Hematopoietic multipotent progenitor cell treated with erythropoietin and hydrocortisone succinate and interleukin-3 and kit ligand, for 15 days (in vitro differentiated cells): ENCODE results near the gene WNT6.

ENCODE experiments used
- DNase-seq: peaks from one replicate; pipeline ENCODE4 v3.0.0-alpha.2; 2015; ENCODE audit warnings: low spot score

WNT6 gene

DNA sequence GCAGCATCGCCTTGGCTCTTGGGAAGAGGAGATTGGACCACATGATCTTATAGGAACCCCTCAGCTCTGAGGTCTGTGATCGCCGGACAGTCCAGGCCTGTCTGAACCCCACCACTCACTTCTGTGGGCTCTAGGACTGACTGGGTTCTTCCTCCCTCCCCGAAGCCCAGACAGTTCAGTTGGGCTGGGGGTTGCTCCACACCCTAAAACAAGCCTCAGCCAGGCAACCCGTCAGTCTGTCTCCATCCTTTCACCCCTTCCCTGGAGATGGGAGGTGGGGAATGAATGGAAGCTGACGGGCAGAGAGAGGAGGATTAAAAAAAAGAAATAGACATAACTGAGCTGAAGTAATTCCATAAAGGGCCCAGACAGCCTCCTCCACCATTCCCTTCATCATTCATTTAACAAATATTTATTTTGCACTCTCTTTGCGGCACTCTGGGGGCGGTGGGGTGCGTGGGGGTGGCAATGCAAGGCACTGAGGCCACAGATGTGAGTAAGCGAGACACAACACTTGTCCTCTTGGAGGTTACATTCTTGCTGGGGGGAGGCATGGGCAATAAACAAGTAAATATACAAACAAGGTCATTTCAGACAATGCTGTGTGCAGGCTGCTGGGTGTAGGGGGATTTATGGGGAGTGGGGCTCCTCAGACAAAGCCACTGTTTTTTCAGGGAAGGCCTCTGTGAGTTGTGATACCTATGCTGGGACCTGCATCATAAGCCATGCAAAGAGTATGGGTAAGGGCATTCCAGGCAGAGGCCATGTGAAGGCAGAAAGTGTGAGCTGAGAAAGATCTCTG is 33.9 kb downstream of the WNT6 start:
- no peak for DNase-seq

DNA sequence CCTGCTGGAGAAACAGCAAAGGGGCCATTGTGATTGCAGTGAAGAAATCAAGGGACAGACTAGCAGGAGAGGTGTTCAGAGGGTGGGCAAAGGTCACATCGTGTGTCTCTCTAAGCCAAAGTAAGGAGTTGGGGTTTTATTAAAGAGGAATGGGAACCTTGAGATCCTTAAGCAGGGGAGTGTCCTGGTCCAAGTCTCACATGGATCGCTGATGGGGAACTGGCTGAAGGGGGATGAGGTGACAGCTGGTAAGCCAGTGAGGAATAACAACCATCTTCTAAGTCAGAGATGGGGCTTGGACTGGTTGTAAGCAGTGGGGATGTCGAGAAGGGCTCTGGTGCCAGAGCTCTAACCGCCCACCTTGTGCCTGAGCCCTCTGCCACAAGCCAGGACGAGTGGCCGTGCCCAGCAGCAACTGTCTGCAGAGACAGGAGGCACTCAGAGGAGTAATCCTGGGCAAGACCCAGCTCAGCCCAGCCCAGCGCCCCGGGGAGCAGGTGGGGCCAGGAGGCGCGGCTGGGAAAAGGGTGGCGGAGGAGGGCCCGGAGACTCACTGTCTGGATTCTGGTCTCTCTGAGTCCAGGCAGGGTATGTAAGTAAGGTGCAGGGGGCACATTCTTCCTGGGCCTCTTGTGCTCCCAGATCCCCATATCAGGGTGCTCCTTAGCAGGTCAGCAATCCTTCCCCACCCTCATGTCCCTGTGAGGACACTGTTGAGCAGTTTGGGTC is 34.7 kb downstream of the WNT6 start:
- DNase-seq = no peak

DNA sequence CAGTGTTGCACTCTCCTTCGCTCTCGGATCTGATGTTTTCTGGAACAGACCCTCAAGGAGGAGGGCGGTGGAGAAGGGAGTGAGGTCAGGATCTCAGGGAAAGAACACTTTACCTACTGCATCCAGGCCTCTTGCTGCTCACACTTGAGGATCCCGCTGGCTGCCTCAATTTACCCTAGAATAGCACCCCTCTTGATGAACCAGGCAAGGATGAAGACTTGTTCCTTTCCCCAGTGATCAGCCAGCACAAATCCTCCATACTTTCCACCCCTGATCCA is 35.2 kb downstream of the WNT6 start:
- no peak for DNase-seq

DNA sequence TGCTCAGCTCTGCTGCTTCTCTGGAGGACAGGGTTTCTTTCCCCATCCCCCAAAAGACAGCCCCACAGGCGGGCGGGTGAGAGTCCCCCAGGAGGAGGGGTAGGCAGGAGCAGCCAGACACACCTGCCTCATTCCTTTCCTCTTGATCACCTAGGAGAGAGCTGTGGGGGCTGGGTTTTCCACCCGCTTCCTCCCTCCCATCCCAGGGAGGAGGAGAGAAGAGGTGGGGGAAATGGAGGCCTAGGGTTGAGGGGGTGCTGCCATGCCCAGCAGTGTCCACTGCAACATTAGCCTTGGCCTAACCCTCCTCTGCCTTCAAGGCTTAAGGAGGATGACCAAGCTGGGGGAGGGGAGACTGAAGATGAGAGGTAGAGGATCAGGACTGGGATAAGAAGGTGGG is 35.7 kb downstream of the WNT6 start:
- DNase-seq = no peak

DNA sequence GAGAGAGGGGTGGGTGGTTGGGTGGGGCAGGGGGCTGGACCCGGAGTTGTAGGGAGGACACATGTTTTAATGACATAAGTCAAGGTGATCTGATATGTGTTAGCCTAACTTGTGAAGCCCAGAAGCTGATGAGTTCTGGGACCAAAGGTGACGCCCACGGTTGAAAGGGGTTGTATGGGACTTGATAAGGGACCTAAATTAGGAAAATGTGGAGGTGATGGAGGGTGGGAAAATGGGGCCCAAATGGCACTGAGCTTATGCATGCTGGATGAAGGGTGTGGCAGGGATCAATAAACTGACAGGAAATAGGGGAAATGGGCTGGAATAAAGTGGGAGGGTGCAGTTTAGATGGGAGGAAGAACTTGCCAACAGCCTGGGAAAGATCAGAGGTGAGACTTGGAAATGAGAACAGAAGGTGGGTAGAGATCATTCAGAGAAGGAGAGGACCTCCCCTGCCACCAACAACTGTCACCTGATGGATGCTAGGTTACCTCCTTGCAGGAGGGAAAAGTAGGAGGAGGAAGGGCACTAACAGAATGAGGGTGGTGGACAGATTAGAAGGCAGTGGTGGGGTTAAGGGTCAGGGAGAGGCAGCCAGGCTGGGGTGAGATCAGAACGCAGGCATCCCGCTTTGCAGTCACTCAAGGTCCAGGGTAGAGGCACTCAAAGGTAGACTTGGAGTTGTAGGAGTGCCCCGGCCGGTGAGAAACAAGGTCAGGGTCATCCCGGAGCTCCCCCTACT is 36.3 kb downstream of the WNT6 start:
- no peak for DNase-seq

DNA sequence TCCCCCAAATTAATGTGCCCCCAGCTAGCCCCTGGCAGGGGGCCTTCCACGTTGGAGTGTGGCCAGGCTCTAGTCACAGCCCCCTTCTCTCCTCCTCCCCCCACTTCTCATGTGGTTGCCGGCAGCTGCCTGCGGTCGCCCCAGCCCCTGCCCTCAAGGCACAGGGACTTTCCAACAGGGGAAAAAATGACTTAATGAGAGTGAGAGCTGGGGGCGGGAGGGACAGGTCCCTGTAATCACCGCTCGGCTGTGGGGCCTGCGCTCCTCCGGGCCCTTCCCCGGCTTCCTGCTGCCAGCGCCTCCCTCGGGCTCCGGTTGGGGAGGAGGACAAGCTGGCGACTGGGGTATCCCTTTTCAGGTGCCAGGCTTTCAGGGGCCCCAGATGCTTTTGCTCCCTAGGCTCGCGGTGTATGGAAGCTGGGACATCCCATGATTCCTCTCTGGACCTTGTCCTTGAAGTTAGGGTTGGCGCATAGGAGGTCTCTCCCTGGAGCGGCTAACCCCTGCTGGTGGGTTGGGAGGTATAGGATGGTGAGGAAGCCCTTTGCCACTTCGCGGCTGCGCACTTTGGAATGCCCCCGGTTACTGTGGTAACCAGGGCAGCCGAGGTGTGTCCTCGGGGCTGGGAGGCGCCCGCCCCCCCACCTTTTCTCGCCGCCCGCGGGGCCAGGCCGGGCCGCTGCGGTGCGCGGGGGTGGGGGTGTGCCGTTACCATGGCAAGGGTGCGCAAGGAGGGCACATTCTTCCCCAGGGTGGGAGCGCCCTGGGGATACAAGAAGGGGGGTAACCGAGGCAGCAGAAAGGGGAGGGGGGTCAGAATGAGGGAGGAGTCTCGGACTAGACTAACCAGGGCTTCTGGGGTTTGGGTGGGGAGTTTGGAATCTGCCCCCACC is 37.1 kb downstream of the WNT6 start:
- DNase-seq = no peak

DNA sequence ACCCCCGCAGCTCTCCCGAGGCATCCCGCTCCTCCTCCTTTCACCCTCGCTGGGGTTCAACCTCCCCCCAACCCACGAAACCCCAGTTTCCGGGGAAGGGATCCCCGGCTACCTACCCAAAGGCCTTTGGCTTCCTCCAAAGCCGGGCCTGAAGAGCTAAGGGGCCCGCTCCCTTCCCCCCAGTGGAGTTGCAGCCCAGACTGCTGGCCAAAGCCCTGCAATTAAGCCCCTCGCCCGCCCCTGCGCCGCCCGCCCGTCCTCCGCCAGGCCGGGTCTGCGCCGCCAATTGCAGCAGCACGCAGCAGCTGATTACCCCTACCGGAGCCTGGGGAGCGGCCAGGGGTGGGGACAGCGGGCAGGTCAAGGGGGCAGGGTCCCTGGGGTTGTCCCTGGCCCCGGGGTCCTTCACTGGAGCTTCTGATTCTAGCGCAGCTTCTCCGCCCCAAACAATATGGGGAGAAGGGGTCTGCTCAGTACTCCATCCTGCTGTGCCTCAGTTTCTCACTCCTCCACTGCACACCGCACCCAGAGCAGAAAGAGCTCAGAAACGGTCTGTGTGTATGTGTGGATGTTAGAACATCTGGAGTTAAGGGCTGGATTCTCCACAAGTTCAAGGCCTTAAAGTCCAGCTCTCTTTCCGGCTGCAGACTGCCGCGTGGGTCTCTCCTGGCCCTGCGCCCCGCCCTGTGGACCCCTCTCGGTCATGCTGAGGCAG is 37.9 kb downstream of the WNT6 start:
- DNase-seq = no peak

DNA sequence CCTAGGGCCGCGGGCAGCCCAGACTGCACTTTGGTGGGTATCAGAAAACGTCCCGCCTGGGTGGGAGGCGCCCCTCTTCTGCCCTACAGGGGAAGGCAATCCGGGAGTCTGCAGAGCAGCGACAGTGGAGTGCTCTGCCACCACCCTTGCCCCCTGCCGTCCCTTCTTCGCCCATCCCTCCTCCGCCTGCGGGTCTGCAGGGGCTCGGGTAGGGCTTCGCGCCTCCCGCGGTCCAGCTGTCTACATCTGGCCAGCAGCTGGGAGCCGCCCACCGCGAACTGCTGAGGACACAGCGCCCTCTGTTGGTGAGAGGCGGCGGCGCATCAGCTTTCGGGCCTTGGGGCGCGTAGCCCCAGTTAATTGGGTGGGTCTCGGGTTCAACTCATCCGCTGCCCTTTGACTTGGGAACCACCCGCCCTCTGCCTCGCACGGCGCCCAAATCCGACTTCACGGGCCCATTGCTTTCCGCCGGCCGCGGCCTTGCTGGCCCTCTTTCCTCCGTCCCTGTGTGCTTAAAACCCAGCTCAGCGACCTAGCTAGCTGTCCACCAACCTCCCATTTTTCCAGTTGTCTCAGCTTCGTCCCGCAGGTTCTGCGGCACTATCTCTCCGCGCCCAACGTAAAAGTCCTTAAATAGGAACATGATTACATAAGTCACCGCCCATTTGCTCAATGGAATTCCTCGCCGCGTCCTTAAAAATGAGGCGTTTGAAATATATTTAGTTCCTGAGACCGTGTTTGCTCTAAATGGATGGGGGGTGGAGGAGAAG is 38.7 kb downstream of the WNT6 start:
- DNase-seq = peak; percentile 69

DNA sequence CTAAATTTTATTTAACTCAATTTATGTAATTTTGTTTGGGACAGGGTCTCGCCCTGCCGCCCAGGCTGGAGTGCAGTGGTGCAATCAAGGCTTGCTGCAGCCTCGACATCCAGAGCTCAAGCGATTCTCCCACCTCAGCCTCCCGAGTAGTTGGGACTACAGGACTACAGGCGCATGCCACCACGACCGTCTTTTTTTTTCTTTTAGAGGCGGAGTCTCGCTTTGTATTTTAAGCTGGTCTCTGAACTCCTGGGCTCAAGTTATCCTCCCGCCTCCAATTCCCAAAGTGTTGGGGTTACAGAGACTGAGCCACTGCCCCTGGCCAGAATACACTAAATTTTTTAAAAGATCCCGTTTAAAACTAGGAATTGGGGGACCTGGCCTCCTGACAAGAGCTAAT is 39.5 kb downstream of the WNT6 start:
- DNase-seq = no peak

DNA sequence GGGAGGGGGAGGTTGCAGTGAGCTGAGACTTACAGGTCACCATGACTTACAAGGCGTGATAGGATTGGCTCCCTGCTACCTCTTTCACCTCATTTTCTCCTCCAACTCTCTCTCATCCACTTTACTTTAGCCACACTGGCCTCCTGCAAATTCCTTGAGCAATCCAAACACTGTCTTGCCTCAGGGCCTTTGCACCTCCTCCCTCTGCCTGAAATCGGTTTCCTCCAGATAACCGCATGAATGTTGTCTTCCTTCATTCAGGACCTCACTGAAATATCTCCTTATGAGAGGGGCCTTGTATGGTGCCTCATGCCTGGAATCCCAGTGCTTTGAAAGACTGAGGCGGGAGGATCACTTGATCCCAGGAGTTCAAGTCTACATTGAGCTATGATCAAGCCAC is 42.8 kb downstream of the WNT6 start:
- no peak for DNase-seq

DNA sequence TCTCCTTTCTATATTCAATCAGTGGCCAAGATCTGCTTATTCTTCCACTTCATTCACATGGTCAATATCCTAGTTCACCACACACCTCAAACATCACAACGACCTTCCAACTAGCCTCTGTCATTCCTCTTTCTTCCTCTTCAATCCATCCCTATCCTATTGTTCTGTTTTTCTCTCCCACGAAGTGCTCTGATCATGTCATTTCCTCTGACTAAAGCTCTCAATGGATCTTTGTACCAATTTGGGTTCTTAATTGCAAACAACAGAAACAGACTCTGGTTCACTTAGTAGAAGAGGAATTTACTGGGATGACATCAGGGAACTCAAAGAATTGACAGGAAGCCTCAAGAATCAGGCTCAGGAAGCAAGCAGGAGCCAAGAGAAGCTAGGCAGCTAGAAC is 44.6 kb downstream of the WNT6 start:
- DNase-seq = no peak

DNA sequence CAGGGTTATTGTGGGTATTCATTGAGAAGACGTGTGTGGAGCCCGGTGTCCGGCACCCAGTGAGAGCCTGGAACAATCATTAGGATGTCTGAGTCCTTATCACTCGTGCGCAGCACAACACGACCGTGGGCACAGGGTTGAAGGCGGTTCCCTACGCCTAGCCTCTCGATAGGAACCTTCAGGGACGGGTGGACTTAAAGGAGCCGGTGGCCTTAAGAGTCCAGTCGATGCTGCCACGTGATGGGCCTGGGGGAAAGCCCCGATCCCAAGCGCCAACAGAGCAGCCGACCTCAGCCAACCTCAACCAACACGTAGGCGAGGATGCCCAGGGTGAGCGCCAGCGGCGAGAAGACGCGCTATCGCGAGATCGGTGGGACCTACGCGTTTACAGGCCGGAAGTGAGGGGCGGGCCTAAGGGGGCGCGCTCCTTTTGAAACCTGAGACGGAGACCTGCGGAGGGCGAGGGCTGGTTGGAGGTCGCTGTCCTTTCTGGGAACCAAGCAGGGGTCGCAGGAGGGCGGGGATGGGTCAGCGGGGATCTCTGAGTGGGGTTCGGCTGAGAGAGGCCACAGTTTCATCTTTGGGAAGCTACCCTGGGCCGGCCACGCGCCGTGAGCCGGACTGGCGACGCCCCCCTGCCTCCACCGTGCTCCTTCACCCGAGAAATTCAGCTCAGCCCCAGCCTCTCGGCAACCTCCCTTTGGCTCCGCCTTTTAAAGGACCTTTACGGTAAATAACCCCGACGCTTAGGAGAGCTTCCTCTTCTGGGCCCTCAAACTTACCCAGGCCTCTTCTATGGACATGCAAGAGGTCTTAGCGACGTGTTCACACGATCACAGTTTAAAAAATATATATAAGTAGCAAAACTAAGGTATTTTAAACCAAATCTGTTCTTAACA is 49.4 kb downstream of the WNT6 start:
- DNase-seq = peak; percentile 87

DNA sequence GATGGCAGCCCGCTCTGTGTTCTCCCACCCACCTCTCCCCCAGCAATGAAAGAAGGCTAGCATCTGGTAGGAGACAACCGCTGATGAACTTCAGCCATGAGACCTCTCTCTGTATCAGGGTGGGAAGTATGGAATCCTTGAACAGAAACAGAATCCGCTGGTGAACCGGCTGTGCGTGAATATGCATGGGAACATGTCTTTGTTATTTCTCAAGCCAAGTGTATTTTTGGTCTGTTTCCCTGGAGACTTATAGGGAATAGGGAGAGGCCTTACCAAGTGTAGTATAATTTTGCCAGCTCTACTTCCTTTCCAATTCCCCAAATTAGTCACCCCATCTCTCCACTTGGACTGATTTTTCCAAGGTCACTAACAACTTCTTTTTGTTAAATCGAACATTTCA is 51.1 kb downstream of the WNT6 start:
- no peak for DNase-seq

DNA sequence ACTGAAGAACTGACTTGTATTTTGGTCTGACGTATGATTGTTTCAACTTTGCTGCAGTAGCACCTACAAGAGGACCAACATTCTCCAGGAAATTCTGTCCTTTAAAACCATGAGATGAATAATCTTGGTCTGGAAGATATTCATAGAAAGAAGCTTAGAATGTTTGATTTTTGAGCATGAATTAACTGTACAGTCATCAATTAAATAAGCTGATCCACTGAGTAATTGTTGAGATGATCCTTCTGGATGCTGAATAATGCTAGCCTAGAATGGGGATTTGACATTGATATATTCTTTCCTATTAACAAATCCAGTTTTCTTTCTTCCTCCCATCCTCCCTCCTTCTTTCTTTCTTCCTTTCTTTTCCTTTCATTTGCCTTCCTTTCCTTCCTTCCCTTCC is 60.9 kb downstream of the WNT6 start:
- no peak for DNase-seq
